ENCODE data around the gene GNB1L.

- TF ChIP-seq CTCF (conservative IDR thresholded peaks at IDR 0.05; ENCODE audit: low read depth, low read length) (no peak), EZH2 (IDR thresholded peaks at IDR 0.05; ENCODE audit: borderline replicate concordance, low read depth, low read length, poor library complexity, severe bottlenecking) (no peak)
These were observed 52.4 kb downstream of the GNB1L start for GRCh38 chr22:19802001-19802893.

All from A673 (cell line).